ENCODE results near the gene ADCY10. TPM values are rescaled to one million over a fixed set of nuclear protein-coding genes. Genes with fewer than 3 reads are reported as not detected.

The ADCY10 gene
- total and polyA plus RNA-seq, 9 of the 15 experiments (the other 6 are each of a cell fraction or from before 2014, with no cell fraction given) = 0.08 to 0.86 (median 0.22) TPM

- TF ChIP-seq ZBTB11 (CRISPR knock-in tag; IDR thresholded peaks at IDR 0.05) (0 out of 6 replicates have a peak, but pooled peaks of 1 of the 3 experiments have one; percentile 12), TFAM (CRISPR knock-in tag; conservative IDR thresholded peaks at IDR 0.05) (no peak), HES1 (IDR thresholded peaks at IDR 0.05; ENCODE audit: low read depth) (no peak), KAT2B (IDR thresholded peaks at IDR 0.05; ENCODE audit: low read depth, low read length) (peak; percentile 42), HINFP (tag; conservative IDR thresholded peaks at IDR 0.05; ENCODE audit: low read depth) (no peak), SRF (CRISPR knock-in tag; IDR thresholded peaks at IDR 0.05) (0 out of 4 replicates have a peak, but pooled peaks of 1 of the 2 experiments have one; percentile 4), SIN3A (IDR thresholded peaks at IDR 0.05; ENCODE audit: borderline replicate concordance in 2 of 2, control insufficient read depth in 1 of 2, low read depth in 2 of 2, low read length in 2 of 2) (peak in 1 of 2 experiments; percentile 78; a peak in 3 of 4 replicates), GTF2B (IDR thresholded peaks at IDR 0.05; ENCODE audit: extremely low read depth, insufficient read length) (no peak), CSDE1 (IDR thresholded peaks at IDR 0.05) (peak in 1 of 2 experiments; percentile 49; a peak in 1 of 4 replicates), TARDBP (IDR thresholded peaks at IDR 0.05) (0 out of 2 replicates have a peak, but pooled peaks have one; percentile 34), ID3 (CRISPR knock-in tag; IDR thresholded peaks at IDR 0.05) (no peak), ID3 (tag; IDR thresholded peaks at IDR 0.05) (peak; percentile 53; the same call in 1 of the 2 replicates), MED1 (CRISPR knock-in tag; IDR thresholded peaks at IDR 0.05; ENCODE audit: borderline replicate concordance) (no peak; the same call in 1 of the 2 replicates)
- TF ChIP-seq, protein P1, sequence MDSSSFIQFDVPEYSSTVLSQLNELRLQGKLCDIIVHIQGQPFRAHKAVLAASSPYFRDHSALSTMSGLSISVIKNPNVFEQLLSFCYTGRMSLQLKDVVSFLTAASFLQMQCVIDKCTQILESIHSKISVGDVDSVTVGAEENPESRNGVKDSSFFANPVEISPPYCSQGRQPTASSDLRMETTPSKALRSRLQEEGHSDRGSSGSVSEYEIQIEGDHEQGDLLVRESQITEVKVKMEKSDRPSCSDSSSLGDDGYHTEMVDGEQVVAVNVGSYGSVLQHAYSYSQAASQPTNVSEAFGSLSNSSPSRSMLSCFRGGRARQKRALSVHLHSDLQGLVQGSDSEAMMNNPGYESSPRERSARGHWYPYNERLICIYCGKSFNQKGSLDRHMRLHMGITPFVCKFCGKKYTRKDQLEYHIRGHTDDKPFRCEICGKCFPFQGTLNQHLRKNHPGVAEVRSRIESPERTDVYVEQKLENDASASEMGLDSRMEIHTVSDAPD (CRISPR knock-in tag; IDR thresholded peaks at IDR 0.05) = no peak
- TF ChIP-seq, protein P2, sequence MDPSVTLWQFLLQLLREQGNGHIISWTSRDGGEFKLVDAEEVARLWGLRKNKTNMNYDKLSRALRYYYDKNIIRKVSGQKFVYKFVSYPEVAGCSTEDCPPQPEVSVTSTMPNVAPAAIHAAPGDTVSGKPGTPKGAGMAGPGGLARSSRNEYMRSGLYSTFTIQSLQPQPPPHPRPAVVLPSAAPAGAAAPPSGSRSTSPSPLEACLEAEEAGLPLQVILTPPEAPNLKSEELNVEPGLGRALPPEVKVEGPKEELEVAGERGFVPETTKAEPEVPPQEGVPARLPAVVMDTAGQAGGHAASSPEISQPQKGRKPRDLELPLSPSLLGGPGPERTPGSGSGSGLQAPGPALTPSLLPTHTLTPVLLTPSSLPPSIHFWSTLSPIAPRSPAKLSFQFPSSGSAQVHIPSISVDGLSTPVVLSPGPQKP (CRISPR knock-in tag; IDR thresholded peaks at IDR 0.05) = no peak
Observed at GRCh38 chr1:167935216-167936067, 21.5 kb upstream of the ADCY10 start (continued).
